Sciatic nerve (tissue), 2 donors: ENCODE results near the gene DGKI. TPM values are rescaled to one million over a fixed set of nuclear protein-coding genes. Genes with fewer than 3 reads are reported as not detected.
A peak's percentile ranks its signal among the peaks of the same experiment; 100 is the strongest.
"Not testable (repeated sequence)": the region's sequence is repeated elsewhere in the genome, so short reads cannot be mapped to it uniquely, and the experiment has no call there.

Experiments
- ATAC-seq: fragments of 200-7000 bp; cut with Tn5 transposase; one replicate; pipeline ENCODE4 v1.9.1; 2020; ENCODE audit warnings: mild to moderate bottlenecking, moderate library complexity
- DNase-seq: peaks from one replicate; pipeline ENCODE4 v3.0.0-alpha.2; 2020; ENCODE audit warnings: low spot score
- intact Hi-C: fragments of 100-400 bp; cut with DNase I; formaldehyde crosslinking; loops from one replicate; pipeline ENCODE4 v1.14.2; 2022
- total RNA-seq: library from RNA; stranded (reverse); fragmentation: NEBNext Ultra II Directional; extraction: Animal tissue kit (Norgen Biotek cat#: 25700); gene quantifications from one replicate; pipeline ENCODE4 v1.2.1, GENCODE V29; 2021
- donor health status: DM: no; HTN: no; CAD: no.
- donor health status: DM: no; HTN: no; CAD: no.

DGKI gene
- total RNA-seq, 1 donor from 2014 or later: 2.3 TPM

DNA sequence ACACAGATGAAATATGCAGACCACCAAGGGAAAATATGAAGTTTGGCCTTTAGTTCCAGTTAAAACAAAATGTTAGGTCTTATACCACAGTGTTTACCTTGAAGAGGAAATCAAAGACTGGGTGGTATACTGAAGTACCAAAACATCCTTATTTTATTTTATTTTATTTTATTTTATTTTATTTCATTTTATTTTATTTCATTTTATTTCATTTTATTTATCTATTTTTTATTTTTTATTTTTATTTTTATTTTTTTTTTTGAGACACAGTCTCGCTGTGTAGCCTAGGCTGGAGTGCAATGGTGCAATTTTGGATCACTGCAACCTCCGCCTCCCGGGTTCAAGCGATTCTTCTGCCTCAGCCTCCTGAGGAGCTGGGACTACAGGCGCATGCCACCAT is 140.4 kb downstream of the DGKI start:
- DNase-seq, intact Hi-C loops, ATAC-seq: not testable (repeated sequence)

DNA sequence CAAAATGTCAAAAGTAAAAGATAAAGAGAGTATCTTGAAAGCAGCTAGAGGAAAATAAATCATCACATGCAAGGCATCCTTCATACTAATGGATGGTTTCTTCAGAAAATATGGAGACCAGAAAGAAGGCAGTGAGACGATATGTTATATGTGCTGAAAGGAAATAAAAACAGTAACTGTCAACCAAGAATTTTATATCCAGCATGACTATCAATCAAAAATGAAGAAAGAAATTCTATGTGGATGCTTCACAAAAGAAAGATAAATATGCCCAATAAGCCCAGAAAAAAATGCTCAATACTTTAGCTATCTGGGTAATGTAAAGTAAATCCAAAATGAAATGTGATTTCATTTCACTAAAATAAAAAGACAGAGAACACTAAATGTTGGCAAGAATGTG is 142.1 kb downstream of the DGKI start:
- ATAC-seq (no peak), DNase-seq (no peak)
- intact Hi-C loops: no loop called here

DNA sequence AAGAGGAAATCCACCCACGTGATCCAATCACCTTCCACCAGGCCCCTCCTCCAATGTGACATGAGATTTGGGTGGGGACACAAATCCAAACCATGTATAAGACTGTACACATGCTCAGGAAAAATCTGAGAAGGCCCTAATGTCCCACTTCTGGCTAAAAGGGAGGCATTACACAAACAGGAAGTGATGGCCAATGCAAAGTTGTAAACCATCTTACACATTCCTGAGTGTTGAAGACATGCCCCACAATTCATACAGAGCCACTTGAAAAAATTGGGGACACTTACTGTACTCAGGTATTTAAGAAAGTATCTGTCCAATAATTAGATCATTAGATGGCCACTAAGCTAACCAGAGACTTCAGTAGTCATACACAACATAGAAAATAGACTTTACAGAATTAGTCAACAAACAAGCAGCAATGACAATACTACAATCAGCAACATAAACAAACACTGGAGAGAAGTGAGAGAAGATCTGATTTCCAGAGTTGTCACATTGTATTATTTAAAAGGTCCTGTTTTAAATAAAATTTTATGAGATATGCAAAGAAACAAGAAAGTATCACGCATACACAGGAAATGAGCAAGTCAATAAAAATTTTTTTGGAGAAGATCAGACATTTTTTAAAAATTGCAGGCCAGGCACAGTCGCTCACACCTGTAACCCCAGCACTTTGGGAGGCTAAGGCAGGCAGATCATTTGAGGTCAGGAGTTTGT is 143.3 kb downstream of the DGKI start:
- DNase-seq: no peak
- no peak for ATAC-seq
- intact Hi-C loops: no loop called here

DNA sequence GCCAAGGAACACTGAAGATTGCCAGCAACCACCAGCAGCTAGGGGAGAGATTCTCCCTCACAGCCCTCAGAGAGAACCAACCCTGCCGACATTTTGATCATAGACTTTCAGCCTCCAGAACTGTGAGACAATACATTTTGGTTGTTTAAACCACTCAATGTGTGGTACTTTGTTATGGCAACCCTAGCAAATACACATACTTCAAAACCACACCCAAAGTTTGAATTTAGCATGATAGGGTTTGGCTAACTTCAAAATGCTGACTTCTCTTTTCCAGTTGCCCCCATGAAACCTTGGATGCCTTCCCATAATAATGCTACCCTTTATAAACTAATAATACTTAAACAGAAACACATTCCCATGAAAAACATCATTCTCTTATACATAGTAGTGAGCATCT is 149.8 kb downstream of the DGKI start:
- ATAC-seq: no peak
- intact Hi-C loops: no loop called here

DNA sequence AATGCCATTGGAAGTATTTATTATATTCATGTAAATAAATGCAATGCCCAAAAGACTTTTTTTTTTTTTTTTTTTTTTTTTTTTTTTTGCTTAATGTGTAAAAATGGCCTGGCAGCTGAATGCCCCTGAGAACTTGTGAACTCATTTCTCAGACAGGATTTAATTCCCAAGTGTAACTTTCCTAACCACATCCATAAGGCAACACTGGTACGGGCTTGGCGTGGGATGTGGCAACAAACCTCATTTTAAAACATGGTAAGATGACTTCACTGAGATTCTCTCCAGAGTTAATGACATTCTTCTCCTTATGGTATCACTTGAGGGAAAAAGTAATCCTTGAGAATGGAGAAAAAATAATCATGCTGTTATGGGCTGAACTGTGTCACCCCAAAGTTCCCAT is 150.4 kb downstream of the DGKI start:
- DNase-seq (no peak), ATAC-seq (no peak)
- intact Hi-C loops: no loop called here

More for the DNA sequence above, 149.8 kb downstream of the DGKI start:
- DNase-seq: no peak

DNA sequence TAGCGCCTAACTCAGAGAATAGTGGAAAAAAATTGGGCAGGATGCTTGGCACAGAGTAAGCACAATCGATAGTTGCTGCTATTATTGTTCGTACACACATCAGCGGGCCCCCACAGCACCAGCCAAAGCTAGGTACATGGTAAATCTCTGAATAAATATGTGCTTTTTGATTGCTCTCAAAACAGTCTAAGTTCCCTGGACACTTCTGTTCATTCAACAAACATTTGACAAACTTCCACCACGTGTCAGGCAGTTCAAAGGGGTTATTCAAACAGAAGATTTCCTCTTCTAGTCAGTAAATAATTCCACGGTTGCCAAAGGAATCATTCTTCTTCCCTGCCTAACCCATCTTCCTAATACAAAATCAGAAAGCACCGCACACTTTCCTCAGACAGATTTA is 150.8 kb downstream of the DGKI start:
- DNase-seq (no peak), ATAC-seq (no peak)
- intact Hi-C loops: no loop called here

DNA sequence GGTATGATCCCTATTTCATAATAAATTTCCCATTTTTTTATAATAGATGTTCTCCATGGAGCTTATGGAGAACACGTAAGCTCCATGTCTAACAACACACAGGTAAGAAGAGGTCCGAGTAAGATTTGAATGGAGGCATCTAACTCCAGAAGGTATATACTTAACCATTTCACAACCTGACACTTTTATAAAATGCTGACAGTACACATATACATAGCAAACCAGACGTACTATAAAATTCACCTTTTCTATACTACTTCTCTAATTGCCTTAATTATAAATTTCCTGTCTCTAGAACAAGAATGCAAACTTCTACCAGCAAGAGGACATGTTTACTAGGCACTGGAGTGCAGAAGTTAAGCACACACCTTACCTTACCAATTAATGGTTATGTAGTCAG is 151.3 kb downstream of the DGKI start:
- intact Hi-C loops: no loop called here
- DNase-seq (no peak), ATAC-seq (no peak)

DNA sequence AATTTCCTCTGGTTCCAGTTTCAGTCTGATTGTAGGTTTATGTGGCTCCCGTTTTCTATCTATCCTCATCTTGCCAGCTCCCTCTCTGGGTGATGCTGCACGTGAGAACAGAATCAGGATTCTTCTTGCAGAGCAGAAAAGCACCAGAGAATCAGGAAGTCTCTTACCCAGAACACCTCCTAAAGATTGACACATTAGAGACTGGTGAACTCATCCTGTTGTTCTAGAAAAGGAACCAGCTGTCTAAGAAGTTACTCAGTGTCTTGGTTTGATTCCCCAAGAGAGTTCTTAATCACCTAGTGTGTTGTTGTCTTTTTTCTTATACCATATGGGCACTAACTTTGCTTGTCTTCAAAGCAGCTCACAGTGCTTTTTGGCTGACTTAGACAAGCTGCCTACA is 152.4 kb downstream of the DGKI start:
- ATAC-seq (no peak), DNase-seq (no peak)
- intact Hi-C loops: no loop called here

DNA sequence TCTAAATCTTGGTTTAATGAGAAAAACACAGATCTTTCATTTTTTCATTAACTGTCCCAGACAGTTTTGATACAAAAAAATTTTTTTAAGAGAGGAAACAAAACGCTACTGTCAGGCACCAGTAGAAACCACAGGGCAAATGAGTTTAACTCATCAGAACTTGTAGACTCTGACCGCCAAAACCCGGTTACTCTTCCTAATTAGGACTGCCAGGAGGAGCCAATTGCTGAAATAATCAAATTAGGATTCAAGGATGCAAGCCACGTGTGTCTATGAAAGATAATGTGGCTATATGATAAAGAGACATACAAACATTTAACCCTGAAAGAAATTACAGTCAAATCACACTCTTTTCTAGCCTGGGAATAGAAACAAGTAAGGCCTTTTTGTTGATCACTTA is 154.4 kb downstream of the DGKI start:
- intact Hi-C loops: no loop called here
- ATAC-seq: no peak

DNA sequence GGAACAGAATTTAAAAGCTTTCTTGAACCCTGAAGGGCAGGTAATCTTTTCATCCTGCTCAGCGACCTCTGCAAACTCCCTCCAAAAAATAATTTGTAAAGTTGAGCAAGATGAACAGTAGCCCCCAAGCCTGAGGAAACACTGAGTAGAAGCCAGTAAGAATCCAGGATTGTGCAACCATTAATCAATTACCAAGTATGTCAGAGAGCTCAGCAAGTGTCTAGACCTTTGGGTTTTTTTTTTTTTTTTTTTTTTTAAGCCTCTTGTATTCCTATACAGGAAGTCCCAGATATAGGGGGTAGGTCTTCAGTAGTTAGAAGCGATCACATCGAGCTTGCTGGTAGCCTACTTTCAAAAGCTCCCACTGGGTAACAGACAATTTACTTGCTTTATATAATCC is 155.2 kb downstream of the DGKI start:
- intact Hi-C loops: no loop called here
- no peak for ATAC-seq
- no peak for DNase-seq

More for the DNA sequence above, 154.4 kb downstream of the DGKI start:
- DNase-seq: no peak

DNA sequence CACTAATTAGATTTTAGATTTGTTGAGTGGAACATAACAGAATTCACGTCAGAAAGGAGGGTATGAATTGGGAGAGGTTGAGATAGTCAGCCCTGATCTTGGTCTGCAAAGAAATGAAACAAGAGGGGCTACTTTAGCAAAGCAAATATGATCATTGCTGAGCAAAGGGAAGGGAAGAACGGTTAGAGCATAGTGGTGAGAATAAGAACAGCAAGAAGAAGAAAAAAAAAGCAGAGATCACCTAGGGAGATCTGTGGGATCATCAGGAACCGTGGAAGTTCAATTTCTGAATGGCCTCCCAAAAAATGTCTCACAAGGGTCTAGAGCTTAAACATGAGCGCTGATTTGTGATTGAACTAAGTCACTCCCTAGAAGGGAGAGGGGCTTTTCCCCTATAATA is 156.1 kb downstream of the DGKI start:
- intact Hi-C loops: no loop called here
- ATAC-seq: no peak

DNA sequence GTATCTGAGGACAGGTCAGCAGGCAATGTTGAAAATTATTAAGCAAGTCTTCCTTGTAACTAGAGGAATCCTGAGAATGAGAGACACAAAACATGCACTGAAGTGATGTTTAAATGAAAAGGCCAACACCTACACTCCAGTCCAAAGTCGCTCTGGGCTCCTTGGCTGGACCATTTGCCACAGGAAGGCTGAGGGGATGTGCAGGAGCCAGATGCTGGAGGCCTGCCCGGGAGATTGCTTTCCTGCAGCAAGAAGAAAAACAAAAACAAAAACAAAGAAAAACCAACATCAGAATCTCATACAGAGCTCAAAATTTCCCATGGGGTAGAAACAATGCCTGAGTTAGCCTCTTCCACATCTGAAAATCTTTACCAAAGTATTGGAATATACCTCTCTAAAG is 157.0 kb downstream of the DGKI start:
- DNase-seq: no peak
- intact Hi-C loops: no loop called here
- no peak for ATAC-seq

More for the DNA sequence above, 156.1 kb downstream of the DGKI start:
- DNase-seq: no peak

DNA sequence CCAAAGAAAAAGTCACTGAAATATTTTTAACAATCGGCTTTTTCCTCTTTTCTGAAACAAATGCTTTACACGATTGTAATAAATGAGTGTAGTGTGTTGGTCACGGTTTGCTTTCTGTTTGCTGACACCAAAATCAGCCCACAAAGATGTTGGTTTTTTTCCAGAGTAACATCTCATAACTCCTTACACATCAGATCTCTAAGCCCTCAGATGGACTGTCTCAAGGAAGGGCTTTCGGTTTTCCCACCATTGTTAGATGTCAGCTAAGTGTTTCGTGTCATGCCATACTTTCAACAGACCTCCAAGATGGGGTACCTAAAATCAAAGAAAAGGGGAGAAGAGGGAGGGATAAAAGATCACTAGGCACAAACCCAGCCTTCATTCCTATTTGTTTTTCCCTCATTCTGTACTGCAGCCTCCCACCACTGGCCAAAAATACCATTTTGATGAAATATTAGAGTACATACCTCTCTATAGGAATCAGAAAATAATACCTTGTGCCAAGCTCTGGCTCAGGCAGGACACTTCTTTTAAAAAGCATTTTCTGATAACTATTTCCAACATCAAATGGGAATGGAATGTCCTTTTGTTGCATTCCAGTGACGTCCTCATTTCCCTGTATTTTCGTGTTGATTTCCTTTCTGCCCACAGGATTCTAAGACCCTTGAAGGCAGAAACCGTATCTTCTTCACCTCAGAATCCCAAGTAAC is 159.1 kb downstream of the DGKI start:
- intact Hi-C loops: no loop called here
- DNase-seq (no peak), ATAC-seq (no peak)

DNA sequence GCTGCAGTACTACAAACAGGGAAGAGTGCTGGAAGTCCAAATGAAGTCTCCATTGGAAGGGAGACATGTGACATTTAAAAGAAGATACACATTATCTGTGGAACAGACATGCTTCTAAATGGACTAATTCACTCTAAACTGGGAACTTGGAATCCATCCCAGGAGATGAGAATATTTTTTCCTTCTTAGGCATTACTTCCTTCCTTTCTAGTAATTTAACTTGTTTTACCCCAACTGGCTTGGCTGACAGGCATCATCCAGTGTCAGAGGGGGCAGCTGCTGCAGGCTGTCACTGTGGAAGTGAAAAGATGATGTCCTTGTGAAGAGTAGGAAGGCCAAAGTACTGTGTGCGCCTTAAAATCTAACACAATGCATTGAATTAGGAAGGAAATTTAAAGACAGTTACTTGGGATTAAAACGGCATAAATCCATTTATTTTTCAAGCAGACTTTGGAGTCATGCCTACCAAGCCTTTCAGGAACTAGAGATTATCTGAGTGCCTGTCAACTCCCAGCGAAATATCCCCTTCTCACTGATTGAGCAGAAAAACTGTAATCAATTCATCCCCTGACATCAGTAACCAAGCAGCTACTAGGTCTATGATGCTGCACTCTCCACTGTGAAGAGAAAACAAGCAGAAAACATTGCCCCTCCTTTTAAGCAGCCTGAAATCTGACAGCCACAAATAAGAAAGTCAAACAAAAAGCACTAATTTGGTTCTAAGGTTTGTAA is 161.2 kb downstream of the DGKI start:
- no peak for ATAC-seq
- no peak for DNase-seq
- intact Hi-C loops: no loop called here

DNA sequence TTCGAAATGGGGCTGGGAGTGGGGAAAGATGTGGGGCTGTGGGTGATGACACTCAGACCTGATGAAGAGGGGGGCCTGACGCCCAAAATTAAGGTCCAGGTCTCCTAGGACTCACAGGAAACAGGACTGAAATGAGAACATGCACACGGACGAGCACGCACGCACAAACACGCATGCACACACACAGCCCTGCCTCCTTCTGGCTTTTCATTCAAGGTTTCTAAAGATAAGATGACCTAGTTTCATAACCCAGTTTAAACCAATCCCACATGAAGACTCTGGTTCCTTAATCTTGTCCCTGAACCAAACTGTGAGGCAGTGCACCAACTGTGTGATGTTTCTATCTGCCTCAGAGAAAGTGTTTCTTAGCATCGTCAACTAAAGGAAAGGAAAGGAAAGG is 162.0 kb downstream of the DGKI start:
- intact Hi-C loops: no loop called here
- DNase-seq (no peak), ATAC-seq (no peak)

DNA sequence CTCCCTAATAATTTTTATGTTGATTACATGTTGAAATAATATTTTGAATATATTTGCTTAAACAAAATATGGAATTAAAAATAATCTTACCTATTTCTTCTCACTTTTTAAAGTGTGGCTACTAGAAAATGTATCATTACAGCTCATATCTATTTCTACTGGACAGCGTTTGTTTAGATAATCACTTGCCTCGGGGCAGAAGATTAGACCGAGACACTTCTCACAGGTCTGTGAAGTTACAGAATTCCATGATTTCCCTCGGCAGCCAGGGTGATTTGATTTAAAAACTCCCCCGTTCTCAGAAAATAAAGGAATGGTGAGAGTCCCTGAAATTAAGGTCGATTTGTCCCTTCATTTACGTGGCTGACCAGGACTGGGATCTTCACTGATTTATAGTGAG is 162.5 kb downstream of the DGKI start:
- ATAC-seq: no peak
- intact Hi-C loops: no loop called here

DNA sequence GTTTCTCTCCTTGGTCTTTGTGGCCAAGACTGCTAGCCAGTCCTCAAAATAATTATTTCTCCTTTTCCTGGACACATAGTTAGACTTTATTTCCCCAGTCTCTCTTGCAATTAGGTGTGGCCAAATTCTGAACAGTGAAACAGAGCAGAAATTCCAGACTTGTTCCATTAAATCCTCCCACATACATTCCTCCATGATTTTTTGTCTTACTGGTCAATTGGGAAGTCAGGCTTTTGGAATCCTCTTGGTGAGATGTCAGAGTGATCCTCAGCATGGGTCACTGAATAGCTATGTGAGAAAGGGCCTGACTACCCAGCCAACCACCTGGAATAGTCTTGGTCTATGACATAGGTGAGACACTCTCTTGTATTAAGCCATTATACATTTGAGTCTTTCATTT is 164.2 kb downstream of the DGKI start:
- DNase-seq: no peak
- intact Hi-C loops: no loop called here
- ATAC-seq: no peak

More for the DNA sequence above, 162.5 kb downstream of the DGKI start:
- DNase-seq: no peak

DNA sequence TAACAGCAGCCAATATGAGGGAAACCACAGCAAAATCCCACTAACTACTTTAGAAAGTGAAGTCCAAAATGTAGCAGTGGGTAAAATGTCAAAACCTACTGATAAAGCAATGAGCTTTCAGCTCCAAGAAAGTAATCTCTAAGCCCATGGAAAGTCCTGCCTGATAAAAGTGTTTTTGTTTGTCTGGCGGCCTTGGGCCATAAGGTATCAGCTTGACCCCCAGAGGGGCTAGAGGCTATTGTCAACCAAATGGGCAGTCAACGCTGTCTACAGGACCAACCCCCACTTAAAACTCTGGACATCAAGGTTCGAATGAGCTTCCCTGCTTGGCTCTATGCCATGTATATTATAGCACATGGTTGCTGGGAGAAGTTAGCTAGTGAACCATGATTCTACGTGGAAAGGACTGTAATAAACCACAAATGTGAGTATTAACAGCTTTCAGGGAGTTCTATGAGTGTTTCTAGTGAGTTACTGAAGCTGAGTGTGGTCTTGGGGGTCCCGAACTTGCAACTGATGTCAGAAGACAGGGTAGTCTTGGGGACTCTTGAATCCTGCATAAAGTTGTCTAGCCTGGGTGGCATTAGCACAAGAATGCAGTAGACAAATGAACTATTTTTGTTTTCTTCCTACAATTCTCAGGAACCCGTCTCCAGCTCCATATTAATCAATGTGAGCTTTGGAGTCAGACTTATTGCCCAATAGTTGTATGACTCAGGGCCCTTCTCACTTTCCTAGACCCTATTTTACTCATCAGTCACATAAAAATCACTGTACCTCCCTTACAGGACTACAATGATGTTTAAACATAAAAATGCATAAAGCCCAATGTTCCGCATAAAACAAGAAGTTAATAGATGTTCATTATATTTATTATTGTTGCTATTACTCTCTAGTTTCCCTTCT is 164.9 kb downstream of the DGKI start:
- intact Hi-C loops: no loop called here
- DNase-seq (no peak), ATAC-seq (peak; percentile 71)
